Progenitor cell of endocrine pancreas (in vitro differentiated cells): ENCODE results near the gene AGTRAP. TPM values are rescaled to one million over a fixed set of nuclear protein-coding genes. Genes with fewer than 3 reads are reported as not detected.

Experiments
- DNase-seq: peaks from one replicate; pipeline ENCODE4 v3.0.0; 2021; ENCODE audit warnings: low spot score; ENCODE audit not compliant: unreplicated experiment
- H3K27ac Mint-ChIP-seq: 2 replicates; pipeline ENCODE4 v1.8.0; 2021; ENCODE audit warnings: mild to moderate bottlenecking, moderate library complexity, mixed read lengths
- H3K27me3 Mint-ChIP-seq: 2 replicates; pipeline ENCODE4 v1.8.0; 2021; ENCODE audit warnings: mixed read lengths
- H3K36me3 Mint-ChIP-seq: 2 replicates; pipeline ENCODE4 v1.8.0; 2022; ENCODE audit warnings: mixed read lengths; ENCODE audit not compliant: insufficient read depth
- H3K4me1 Mint-ChIP-seq: 2 replicates; pipeline ENCODE4 v1.8.0; 2021; ENCODE audit warnings: low read depth, mixed read lengths
- H3K4me3 Mint-ChIP-seq: 2 replicates; pipeline ENCODE4 v1.8.0; 2021; ENCODE audit warnings: low read depth, mild to moderate bottlenecking, moderate library complexity, mixed read lengths
- H3K9me3 Mint-ChIP-seq: 2 replicates; pipeline ENCODE4 v1.8.0; 2021; ENCODE audit warnings: low read depth, mixed read lengths
- total RNA-seq: library from RNA; stranded (reverse); gene quantifications from 2 replicates; pipeline ENCODE4 v1.2.1, GENCODE V29; 2021
- TF ChIP-seq, protein P1 (sequence below): fragments of 200-600 bp; sonication (generic); IDR thresholded peaks from one replicate; pipeline ENCODE4 v1.5.0; 2021; ENCODE audit warnings: antibody characterized with exemption, mild to moderate bottlenecking; ENCODE audit not compliant: unreplicated experiment

Gene AGTRAP
- total RNA-seq, 1 donor from 2014 or later: 34.2 TPM

DNA sequence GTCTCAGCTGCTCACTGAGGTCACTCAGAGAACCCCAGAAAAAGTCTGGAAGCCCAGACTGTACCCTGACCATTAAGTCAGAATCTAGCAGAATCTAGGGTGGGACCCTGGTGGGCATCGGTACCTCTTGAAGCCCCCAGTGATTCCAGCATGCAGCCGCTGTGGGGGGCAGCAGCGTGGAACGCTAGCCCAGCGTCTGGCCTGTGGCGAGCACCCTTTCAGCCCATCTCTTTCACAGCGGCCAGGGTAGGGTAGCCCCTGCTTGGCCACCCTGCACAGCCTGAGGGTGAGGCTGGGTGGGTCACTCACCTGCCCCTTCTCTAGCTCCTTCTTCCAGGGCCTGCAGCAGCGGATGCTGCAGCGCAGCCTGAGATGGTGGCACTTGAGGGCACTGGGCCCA, 42.4 kb downstream of the AGTRAP start:
- DNase-seq: no peak
- no peak overlapping the region for H3K27ac Mint-ChIP-seq
- H3K4me1 Mint-ChIP-seq: no peaks in the 10 kb centered on the region
- peaks cover 2% of the 10 kb centered on the region for H3K27me3 Mint-ChIP-seq
- TF ChIP-seq, protein P1, sequence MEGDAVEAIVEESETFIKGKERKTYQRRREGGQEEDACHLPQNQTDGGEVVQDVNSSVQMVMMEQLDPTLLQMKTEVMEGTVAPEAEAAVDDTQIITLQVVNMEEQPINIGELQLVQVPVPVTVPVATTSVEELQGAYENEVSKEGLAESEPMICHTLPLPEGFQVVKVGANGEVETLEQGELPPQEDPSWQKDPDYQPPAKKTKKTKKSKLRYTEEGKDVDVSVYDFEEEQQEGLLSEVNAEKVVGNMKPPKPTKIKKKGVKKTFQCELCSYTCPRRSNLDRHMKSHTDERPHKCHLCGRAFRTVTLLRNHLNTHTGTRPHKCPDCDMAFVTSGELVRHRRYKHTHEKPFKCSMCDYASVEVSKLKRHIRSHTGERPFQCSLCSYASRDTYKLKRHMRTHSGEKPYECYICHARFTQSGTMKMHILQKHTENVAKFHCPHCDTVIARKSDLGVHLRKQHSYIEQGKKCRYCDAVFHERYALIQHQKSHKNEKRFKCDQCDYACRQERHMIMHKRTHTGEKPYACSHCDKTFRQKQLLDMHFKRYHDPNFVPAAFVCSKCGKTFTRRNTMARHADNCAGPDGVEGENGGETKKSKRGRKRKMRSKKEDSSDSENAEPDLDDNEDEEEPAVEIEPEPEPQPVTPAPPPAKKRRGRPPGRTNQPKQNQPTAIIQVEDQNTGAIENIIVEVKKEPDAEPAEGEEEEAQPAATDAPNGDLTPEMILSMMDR: no peak
- H3K9me3 Mint-ChIP-seq: no peaks in the 10 kb centered on the region
- no peaks in the 10 kb centered on the region for H3K36me3 Mint-ChIP-seq
- H3K4me3 Mint-ChIP-seq: no peak overlapping the region

GRCh38 chr1:11778844-11779623, 43.1 kb downstream of the AGTRAP start:
- H3K4me3 Mint-ChIP-seq: no peak overlapping the region
- H3K36me3 Mint-ChIP-seq: no peaks in the 10 kb centered on the region
- peak overlapping the region; percentile 77 for H3K27ac Mint-ChIP-seq
- no peaks in the 10 kb centered on the region for H3K4me1 Mint-ChIP-seq
- H3K9me3 Mint-ChIP-seq: no peaks in the 10 kb centered on the region
- no peak for DNase-seq
- H3K27me3 Mint-ChIP-seq: peaks cover 2% of the 10 kb centered on the region
- TF ChIP-seq, protein P1: no peak

- no peak overlapping the region for H3K27ac Mint-ChIP-seq
- H3K4me1 Mint-ChIP-seq: no peaks in the 10 kb centered on the region
- no peaks in the 10 kb centered on the region for H3K9me3 Mint-ChIP-seq
- no peaks in the 10 kb centered on the region for H3K36me3 Mint-ChIP-seq
- H3K27me3 Mint-ChIP-seq: peaks cover 2% of the 10 kb centered on the region
- no peak for DNase-seq
- H3K4me3 Mint-ChIP-seq: no peak overlapping the region
- TF ChIP-seq, protein P1: no peak
Observed at GRCh38 chr1:11779715-11780379, 43.9 kb downstream of the AGTRAP start.

DNA sequence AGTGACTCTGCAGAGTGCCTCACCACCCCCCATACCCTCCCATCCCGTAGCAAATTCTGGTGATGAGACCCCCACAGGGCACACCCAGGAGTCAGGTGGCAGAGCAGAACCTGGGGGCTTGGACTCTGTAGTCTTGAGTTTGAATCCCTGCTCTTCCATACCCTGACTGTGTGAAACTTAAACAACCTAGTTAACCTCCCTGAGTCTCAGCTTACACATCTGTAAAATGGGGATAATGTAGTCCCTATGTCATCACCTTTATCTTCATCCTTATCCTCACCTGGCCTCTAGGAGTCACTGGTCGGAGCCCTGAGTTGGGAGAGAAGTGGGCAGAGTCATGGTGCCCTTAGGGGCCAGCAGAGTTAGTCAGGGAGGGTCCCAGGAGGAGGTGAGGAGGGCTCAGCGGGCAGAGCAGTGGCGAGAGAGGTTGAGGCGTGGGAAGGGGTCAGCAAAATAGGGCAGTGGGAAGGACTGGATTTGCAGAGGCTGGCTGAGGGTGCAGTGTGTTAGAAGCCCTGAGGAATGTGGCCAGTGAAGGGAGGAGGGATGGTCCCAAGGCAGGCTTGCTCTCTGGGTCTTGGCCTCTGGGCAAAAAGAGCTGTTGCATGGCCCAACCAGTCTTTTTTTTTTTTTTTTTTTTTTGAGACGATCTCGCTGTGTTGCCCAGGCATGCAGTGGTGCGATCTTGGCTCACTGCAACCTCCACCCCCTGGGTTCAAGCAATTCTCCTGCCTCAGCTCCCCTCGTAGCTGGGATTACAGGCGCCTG, 44.6 kb downstream of the AGTRAP start:
- Mint-ChIP-seq H3K9me3 (no peaks in the 10 kb centered on the region), H3K27me3 (peaks cover 5% of the 10 kb centered on the region), H3K27ac (no peak overlapping the region), H3K4me1 (peaks cover 2% of the 10 kb centered on the region), H3K4me3 (no peak overlapping the region), H3K36me3 (no peaks in the 10 kb centered on the region)
- DNase-seq: no peak
- TF ChIP-seq, protein P1: no peak

DNA sequence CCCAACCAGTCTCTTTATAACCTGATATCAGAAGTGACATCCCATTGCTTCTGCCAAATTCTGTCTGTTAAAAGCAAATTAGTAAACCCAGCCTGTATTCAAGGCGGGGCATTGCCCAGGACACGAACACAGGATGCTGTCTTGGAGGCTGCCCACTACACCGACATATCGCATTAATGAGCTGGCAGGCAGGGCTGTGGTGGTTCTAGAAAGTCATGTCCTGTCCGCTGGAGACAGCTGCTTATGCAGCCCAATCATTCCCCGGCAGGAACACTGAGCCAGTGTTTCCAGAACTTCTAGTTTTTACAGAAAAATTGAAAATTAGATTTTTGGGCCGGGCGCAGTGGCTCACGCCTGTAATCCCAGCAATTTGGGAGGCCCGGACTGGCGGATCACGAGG, 45.4 kb downstream of the AGTRAP start:
- TF ChIP-seq, protein P1: no peak
- H3K9me3 Mint-ChIP-seq: no peaks in the 10 kb centered on the region
- no peak overlapping the region for H3K27ac Mint-ChIP-seq
- no peak overlapping the region for H3K4me3 Mint-ChIP-seq
- no peak for DNase-seq
- H3K36me3 Mint-ChIP-seq: no peaks in the 10 kb centered on the region
- peaks cover 2% of the 10 kb centered on the region for H3K4me1 Mint-ChIP-seq
- H3K27me3 Mint-ChIP-seq: peaks cover 5% of the 10 kb centered on the region
